GOT3 (cell line): Measurements from ENCODE around the gene LTA.
"Not testable (repeated sequence)": the region's sequence is repeated elsewhere in the genome, so short reads cannot be mapped to it uniquely, and the experiment has no call there.

ENCODE experiments used
- DNase-seq: peaks from one replicate; lab custom pipeline; 2025; ENCODE audit warnings: mixed read lengths; lab: John Stamatoyannopoulos, UW

Gene LTA

DNA sequence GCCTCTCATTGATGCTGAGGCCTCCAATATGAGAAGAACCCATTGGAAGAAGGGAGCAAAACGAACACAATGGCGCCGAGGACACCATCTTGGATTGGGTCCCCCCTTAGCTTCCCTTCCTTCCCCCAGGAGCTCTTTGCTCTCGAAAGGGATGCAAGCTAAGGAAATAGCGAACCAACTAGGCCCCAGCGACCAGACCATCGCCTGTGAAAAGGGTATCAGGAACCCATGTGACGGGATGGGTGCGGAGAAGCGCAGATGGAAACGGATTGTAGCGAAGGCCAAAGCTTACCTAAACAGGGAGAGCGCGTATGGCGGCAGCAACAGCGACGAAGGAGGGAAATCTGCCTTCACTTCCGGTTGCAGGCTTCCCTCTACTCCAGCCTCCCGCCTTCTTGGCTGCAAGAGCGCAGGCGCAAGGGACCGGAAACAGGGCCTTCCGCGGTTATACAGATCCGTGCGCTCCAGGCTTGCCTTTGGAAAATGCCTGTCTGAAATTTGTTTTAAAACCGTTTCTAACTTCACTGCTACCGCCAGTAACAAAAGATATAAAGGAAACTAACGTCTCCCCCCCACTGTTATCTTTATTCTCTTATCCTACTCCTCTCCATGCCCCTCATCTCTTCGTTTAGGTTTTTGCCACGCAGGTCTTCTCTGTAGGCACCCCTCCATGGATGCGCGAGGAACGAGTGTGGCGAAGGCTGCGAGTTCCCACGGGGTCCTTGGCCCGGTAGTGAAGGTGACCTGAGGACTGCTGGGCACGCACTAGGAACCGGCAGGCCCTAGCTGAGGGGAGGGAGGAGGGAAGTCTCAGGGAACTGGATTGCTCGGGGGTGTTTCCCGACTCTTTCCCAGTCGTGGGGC, 30.2 kb upstream of the LTA start, which contains the start of gene DDX39B:
DDX39B (minus strand) TSS at position 346 of the 864 bp plus-strand sequence. CDS start 1,471 bp downstream, outside the sequence.
- DNase-seq, result peak; percentile 76

DNA sequence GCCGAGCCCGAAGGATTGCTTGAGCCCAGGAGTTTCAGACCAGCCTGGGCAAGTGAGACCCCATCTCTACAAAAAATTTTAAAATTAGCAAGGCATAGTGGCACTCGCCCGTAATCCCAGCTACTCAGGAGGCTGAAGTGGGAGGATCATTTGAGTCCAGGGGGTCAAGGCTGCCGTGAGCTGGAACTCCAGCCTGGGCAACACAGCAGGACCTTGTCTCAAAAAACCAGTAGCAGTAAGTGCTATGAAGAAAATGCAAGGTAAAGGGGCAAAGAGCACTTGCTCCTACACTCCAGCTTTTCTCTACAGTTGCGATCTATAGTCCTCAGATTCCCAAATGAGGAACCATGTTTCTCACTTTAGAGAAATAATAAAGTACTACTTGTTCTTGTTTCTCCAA, 28.4 kb upstream of the LTA start:
- DNase-seq, result no peak

DNA sequence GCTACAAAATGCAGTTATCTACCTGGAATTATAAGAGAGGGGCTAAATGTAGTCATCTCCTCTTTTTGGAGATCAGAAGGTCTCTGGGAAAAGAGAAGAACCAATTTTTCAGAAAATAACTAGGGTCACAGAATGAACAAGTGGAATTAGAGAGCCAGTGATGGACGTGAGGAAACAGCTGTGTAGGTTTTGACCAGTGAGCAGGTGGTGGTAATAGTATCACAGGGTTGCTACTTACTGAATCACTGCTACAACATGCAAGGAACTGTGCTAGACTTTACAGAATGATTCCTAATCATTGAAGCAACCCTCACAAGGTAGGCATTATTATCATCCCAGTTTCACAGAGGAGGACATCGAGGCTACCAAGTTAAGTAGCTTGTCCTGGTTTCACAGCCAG, 27.4 kb upstream of the LTA start:
- no peak for DNase-seq

DNA sequence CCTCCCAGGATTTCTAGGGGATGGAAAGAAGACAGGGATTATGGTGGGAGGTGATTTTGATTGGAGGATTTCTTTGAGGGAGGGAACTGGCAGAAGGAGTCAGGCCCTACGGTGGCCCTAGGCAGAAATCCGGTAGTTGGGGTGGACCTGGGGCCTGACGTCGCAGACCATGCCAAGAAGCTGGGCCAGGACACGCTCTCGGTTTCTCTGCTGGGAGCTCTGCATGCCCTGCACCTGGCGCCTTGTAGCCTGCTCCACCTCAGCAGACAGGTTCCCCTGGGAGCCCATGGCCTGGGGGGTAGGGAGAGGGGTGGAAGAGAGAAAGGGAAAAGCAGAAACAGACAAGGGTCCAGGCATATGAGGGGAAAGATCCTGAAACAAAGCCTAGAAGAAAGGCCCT, 26.8 kb upstream of the LTA start:
- no peak for DNase-seq

DNA sequence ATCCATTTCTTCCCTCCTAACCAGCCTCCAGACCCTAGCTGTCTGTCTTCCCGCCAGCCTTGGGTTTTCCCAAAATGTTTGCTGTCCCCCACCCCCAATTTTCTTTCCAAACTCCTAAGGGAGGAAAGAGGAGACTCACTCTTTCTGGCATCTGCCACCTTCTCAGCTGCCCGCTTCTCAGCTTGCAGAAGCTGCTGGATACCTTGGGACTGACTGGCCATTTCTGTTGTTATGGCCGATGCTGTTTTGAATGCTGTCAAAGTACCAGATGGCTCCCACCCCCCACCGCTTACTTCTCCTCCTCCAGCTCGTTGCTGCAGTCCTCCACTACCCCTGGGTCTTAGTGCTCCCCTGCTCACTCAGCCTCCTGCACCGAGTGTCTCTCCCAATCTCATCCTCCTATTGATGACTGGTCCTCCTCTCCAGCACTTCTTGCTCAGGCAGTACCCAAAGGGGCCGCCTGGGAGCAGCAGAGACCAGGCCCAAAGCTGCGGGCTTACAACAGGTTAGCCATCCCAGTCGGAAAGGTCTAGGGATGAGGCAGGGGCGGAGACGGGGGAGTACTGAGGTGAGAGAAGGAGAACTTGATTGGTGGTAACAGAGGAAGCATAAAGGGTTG, 25.6 kb upstream of the LTA start, which contains the start of gene ATP6V1G2:
ATP6V1G2 (minus strand) TSS at position 270 of the 619 bp plus-strand sequence; CDS start at position 221, 49 bp downstream.
- DNase-seq, result peak; percentile 72

DNA sequence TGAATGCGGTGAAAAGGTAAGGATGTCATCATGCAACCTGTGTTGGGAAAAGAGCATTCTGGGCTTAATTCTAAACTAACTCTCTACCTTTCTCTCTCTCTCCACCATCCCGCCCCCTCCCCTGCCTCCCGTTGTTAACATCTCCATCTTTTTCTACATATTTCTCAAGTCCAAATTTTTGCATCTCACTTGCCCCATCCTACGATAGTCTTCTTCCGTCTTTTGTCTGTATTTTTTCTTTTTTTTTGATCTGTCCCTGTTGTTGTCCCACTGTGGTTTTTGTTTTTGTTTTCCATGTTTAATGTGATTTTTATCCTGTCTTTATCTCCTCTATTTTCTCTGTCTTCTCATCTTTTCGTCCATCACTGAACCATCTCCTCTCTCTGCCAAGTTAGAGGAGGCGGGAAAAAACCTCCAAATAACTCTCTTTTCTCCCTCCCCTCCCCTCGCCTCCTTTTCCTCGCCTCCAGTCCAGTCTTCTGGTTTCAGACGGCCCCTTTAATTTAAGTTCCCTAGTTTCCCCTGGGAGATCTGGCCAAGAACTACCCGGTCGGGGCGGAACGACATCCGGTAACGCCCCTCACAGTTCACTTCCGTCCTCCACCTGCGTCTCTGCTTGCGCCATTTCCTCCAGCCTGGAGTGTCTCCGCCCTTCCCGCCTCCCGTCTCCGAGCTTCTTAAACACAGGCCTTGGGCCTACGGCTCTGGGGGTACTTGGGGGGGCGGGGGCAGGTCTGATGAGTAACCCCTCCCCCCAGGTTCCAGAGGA, 24.9 kb upstream of the LTA start, which contains the start of gene NFKBIL1:
NFKBIL1 (plus strand) TSS at position 651 of the 769 bp plus-strand sequence; CDS start at position 738, 87 bp downstream.
- peak; percentile 75 for DNase-seq

DNA sequence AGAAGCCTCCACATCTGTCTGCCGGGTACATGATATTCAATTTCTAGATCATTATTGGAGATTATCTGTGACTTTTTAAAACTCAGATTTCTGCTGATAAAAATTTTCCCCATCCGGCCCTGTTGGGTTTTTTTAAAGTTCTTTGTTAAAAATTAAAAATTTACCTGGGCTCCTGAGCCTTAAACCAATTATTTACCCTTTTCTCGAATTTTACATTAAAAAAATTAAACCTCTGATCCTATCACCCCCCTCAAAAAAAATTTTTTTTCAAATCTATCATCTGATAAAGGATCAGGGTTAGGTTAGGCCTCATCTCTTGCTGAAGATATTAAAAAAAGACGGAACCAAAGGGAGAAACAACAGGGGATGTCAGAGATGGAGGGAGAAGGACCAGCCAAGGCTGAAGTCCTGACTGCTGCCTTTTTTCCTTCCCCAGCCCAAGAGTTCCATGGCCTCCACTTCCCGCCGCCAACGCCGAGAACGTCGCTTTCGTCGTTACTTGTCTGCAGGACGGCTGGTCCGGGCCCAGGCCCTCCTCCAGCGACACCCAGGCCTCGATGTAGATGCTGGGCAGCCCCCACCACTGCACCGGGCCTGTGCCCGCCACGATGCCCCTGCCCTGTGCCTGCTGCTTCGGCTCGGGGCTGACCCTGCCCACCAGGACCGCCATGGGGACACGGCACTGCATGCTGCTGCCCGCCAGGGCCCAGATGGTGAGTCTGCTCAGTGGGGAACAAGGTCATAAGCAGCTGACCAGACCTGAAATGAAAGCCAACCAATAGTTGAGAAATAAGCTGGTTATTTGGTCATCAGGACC, 24.2 kb upstream of the LTA start:
- DNase-seq, result no peak

DNA sequence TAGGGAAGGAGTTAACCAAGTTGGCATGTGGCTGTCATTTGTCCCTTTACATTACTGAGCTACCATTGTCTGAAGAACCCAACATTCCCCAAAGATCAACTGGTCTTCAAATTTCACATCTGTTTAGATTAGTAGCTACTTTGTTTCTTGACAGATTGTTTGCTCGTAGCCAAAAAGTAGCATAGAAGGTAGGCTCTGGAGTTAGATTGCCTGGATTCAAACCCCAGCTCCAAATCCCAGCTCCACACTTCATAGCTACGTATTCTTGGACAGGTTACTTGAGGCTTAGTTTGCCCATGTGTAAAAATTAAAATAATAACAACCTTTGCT, 23.6 kb upstream of the LTA start:
- no peak for DNase-seq

DNA sequence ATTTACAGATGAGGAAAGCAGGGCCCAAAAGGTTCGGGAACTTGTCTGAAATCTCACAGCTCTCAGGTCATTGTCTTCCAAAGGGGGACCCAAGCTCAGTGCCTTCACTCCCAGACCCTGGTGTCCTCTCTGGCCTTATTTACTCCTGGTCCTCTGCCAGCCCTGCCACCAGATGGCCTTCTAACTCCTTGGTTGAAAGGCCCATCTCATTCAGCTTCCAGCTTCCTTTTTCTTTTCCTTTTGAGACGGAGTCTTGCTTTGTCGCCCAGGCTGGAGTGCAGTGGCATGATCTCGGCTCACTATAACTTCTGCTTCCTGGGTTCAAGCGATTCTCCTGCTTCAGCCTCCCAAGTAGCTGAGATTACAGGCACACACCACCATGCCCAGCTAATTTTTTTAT, 20.7 kb upstream of the LTA start:
- DNase-seq, result not testable (repeated sequence)

DNA sequence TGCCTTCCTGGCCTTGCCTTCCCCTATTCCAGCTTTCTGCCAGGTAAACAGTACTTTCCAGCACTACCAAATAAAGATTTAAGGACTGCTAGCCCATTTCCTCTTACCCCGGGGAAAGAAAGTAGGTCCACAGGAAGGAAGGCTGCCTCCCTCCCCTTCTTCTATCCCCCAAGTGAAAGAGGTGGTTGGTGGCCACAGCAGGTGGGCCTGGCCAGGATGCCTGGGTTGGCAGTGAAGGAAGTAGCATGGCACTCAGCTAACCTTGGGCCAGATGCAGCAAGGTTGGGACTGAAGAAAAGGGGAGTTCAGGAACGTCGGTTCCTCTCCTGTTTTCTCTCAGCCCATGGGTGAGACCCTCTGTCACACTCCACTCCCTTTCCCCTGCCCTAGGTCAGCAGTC, 15.8 kb upstream of the LTA start:
- DNase-seq, result no peak

DNA sequence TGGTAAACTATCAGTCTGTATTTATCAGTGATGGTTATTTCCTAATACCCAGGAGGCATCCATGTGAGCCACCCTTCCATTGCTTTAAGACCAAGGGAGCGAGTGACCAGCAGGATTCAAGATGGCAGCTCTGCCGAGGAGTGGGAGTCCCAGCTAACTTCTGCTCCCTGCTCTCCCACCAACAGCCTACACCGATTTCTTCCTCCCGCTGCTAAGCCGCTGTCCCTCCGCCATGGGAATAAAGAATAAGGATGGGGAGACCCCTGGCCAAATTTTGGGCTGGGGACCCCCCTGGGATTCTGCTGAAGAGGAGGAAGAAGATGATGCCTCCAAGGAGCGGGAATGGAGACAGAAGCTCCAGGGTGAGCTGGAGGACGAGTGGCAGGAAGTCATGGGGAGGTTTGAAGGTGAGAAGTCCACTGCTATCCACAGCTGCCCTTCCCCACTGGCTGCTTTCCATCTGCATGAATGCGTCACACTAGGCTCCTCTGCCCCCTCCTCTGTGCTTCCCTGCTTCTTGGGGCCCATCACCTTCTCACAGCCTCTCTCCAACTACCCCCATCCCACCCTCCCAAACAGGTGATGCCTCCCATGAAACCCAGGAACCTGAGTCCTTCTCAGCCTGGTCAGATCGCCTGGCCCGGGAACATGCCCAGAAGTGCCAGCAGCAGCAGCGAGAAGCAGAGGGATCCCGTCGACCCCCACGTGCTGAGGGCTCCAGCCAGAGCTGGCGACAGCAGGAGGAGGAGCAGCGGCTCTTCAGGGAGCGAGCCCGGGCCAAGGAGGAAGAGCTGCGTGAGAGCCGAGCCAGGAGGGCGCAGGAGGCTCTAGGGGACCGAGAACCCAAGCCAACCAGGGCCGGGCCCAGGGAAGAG, 14.4 kb upstream of the LTA start:
- no peak for DNase-seq

DNA sequence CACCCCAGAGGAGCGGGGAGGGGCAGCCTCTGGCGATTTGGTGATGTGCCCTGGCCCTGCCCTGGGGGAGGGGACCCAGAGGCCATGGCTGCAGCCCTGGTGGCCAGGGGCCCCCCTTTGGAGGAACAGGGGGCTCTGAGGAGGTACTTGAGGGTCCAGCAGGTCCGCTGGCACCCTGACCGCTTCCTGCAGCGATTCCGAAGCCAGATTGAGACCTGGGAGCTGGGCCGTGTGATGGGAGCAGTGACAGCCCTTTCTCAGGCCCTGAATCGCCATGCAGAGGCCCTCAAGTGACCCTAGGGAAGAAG, 13.8 kb upstream of the LTA start:
- no peak for DNase-seq

DNA sequence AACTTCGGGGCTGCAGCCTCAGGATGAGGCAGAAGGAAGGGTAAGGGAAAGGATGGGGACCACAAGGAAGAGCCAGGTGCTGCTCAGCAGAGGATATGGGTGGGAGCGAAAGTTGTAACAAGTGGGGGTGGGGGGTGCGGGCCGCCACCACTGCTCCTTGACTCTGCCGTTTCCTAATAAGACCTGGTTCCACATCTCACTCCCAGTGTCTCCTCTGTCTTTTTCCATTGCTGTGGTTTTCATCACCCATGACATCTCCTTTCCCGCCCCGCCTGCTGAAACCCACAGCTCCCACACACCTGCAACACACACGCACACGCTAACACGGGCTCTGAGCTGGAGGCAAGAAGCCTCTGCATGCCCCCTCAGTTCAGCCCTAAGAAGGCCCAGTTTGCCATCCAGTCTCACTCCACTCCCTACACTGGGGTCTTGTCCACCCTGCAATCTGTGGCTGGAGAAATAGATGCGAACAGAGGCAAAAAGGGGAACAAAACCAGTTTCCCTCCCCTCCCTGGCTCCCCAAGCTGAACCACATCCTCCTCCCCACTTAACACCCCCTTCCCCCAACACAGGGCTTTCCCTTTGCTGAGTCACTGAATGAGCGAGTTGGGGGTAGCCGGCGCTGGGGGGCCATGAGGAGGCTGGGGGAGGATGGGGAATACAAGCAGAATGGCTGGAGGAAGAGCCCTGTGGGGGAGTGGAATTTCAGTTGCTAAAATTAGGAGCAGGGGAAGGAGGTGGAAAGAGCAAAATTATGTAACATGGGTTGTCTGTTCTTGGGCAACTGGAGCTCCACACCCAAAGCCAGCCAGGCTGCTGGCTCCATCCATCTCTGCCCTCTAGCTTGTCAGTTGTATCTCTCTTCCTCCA, 13.2 kb upstream of the LTA start:
- no peak for DNase-seq

DNA sequence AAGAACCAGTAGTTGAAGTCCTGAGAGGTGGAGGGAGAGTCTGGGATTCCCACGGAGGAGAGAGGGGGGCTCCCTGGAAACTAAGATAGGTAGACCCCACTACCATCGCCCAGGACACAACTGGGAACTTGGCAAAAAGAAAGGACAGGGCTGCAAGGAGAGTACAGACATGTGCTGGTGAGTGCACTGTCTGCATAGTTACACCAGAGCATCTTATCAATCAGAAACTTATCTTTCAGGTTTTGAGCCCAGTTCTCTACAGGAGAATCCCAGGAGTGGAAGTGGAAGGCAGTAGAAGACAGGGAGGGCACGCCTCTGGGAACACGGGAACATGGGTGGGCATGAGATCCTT, 12.5 kb upstream of the LTA start:
- no peak for DNase-seq

DNA sequence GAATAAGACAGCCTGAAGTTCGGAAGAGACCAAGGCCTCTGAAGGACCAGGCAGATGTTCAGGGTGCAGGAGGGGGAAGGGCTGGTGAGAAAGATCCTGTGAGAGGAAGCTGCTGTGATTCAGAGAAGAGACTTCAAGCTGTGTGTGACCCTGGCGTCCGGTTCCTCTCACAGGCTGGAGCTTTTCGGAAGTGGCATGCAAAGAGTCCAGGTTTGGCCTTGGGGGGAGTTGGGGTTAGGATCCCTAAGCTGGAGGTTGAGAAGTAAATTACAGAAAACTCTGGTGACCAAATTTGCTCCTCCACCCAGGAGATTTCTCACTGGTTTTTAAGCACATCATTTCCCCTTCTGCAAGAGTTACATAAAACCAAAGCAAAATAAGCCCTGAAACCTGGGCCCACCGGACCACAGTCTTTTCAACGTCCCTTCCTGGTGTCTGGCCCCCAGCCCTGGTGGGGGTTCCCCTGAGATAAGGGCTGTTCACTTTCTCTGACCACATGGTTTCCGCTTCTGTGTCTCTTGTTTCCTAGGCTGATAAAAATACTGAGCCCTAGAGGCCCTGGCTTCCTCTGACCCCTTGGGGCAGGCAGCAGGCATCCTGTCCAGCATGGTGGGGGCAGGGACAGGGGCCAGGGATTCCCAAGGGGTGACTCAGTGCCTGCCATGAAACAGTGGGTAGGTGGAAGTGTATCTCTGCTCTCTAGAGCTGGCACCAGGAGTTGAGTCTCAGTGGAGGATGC, 12.0 kb upstream of the LTA start:
- DNase-seq, result no peak

DNA sequence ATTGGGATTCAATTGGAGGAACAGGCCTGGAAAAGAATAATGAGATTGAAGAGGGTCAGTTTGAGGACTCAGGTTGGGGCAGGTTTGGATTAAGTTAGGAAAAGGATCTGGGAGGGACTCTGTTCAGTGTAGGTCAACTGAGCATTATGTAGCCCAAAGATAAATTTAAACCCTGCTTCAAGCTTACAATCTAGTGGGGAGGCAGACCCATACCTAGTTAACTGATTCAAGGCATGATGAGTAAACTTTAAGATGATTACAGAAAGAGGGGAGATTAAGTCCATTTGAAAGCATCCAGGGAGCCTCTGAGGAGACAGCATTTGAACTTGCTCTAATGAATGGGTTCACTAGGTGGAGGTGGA, 11.4 kb upstream of the LTA start:
- DNase-seq, result no peak

DNA sequence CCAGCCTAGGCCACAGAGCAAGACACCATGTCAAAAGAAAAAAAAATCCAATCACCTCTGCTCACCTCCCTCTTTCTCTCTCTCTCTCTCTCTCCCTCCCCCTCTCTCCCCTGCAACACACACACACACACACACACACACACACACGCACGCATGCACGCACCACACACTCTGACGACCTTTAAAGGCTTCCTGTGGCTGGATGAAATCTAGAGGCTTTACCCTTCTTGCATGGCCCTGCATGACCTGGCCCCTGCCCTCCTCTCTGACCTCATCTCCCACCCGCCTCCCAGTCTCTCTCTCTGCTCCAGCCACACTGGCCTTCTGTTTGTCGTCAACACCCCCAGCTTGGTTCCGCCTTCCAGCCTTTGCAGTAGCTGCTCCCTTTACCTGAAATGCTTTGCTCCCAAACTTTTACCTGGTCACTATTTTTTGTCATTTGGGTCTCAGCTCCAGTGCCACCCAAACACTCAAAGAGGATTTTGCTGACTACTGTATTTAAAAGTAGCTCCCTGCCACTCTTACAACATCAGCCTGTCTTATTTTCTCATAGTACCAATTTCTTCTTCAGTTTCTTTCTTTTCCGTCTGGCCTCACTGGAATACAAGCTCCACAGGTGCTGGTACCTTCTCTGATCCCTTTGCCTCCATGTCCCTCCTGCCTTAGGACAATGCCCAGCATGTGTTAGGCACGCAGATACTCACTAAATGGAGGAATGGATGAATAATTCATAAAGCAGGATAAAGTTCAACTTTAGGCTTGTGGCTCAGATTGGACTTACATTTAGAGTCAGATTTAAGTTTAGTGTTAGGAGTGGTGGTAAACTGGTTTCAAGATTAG, 4.3 kb upstream of the LTA start:
- no peak for DNase-seq

DNA sequence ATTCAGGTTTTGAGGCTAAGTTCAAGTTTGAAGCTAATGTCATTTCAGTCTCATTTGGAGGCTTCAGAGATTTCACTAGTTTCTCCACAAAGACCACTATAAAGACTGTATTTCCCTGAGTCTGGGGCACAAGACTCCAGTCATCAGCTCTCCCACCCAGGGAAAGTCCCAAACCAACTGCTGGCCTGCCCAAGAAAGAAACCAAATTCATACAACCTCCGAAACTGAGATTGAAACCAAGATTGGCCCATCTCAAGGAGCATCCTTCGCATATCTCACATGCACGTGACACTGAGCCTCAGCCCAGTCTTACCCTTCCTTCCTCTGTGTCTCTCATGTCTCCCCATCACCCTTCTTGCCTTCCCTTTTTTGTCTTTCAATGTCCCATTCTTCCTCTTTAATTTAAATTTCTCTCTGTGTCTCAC, 3.5 kb upstream of the LTA start:
- DNase-seq, result no peak
